Stimulated activated CD4-positive, alpha-beta T cell treated with anti-CD3 and anti-CD28 coated beads, Interleukin-15, amount 100 ng/mL, for 24 hours (primary cell): ENCODE data around the gene UBE2G1.

Experiments used
- DNase-seq: peaks from one replicate; pipeline ENCODE4 v3.0.0-alpha.2; 2020

UBE2G1 gene

DNA sequence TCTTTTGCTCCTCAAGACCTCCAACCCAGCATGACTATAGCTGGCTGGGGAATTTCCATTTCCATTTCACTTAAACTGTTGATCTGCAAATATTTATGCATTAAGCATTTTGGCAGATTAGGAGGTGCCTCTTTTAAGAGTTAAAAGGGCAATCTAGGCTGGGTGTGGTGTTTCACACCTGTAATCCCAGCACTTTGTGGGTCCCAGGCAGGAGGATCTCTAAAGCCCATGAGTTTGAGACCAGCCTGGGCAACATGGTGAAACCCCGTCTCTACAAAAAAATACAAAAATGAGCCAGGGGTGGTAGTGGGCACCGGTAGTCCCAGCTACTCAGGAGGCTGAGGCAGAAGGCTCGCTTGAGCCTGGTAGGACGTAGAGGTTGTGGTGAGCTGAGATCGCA is 119.8 kb downstream of the UBE2G1 start:
- no peak for DNase-seq

DNA sequence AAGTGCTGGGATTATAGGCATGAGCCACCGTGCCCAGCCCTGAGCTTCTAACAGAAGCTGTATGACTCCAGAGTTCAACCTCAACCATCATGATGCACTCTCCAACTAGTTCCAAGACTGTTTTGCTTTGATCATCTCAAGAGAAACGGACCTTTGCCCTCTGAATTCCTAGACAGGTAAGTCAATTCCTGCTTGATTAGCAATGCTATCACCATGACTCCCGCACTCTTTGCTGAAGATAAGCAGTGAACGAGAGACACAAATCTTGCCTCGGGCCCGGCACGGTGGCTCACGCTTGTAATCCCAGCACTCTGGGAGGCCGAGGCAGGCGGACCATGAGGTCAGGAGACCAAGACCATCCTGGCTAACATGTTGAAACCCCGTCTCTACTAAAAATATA is 124.9 kb downstream of the UBE2G1 start:
- DNase-seq: no peak

DNA sequence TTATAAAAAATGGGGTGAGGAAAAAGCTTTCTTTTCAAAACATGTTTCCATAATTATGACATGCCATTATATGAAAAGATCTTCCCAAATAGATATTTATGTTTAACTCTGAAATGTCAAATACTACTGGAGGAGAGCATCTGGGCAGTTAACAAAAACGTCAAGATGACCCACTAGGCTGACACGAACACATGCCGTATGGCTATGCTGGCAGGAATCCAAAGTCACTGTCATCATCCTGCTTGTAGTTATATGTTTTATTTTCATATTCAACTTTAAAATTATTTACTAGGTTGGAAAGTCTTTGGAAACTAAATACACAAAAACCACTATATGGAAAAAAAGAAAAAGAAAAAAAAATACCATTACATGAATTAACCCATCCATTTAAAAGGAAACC is 130.0 kb downstream of the UBE2G1 start:
- no peak for DNase-seq

DNA sequence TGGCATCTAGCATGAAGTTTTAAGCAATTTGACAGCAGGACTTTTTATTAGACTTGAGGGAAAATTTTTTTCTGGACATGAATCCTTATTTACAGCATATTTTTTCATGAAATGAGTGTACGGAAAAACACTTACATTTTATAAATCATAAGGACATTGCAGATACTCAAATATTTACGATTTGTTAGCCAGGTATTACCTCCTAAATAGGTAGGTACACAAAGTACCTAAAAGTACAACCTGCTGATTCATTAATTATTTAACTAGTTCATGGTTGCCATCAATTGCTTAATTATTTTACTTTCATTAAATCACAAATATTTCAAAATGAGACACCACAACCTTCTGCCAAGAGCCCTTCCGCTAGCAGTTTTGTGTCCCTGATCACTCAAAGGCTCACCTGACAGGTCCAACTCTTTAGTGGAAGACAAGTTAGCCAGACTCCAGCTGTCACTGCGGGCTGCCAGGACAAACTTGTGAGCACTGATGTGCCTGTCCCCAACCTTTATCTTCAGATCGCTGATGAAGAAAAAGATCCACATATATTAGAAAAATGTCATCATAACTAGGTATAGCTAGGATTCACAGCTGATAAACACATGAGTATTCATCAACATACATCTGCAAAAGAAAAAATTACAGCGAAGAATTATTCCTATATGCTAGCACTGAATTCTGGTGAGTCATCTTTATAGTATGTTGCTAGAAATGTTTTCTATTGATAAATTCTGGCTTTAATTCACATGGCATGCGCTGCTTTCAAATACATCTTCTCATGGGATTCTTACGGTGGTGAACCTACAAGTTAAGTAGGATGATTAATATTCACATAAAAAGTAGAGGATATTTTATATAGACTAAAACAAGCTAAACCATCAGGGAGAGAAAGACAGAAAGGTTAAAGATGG is 130.8 kb downstream of the UBE2G1 start:
- DNase-seq: no peak

DNA sequence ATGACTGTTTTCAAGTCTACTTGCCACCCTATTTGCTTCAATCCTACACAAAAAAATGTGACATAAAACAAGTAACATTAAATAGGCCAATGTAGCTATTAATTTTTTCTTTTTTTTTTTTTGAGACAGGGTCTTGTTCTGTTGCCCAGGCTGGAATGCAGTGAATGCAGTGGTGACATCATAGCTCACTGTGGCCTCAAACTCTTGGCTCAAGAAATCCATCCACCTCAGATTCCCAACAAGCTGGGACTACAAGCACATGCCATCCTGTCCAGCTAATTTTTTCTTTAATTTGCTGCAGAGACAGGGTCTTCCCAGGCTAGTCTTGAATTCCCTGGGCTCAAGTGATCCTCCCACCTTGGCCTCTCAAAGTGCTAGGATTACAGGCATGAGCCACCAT is 132.1 kb downstream of the UBE2G1 start:
- no peak for DNase-seq

DNA sequence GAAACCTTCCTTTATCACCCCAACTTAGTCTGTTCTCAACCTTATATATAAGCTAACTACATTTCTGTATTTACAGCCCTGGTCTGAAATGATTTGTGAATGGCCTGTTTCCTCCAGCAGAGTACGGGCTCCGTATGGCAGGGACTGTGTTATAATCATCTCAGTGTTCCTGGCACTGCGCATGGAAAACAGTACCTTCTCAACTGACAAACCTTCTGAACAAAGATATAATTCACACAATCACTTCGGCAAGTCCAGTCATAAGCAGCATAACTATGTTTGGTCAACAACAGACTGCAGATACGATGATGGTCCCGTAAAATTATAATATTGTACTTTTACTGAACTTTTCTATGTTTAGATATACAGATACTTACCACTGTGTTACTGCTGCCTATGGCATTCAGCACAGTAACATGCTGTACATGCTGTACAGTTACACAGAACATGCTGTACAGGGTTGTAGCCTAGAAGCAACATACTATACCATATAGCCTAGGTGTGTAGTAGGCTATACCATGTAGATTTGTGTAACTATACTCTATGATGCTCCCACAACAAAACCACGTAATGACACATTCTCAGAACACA is 132.7 kb downstream of the UBE2G1 start:
- DNase-seq: no peak

DNA sequence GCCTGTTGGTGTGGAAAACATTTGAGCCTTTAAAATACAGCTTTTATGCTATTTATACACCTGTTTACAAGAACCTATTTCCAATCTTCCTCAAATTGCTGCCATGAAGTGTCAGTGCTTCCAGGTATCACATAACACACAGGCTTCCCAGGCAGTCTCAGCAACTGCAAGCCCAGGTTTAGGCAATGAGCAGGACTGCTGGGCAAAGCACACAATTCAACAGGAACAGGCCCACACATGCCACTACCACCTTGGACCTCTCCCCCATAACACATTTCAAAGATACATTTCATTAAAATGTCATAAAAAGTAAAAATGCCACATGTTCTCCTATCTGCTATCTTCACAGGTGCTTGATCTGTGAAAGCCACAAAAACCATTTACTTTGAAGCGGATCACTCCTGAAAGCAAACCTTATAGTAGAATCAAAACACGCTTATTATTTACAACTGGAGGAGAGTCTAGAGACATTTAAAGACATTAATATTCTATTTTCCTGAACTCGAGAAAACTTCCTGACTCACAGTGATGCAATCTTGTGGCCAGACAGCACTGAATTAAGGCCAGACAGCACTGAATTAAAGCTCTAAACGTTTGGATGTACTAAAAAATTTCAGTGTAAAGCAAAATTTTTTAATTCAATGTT is 134.2 kb downstream of the UBE2G1 start:
- no peak for DNase-seq

DNA sequence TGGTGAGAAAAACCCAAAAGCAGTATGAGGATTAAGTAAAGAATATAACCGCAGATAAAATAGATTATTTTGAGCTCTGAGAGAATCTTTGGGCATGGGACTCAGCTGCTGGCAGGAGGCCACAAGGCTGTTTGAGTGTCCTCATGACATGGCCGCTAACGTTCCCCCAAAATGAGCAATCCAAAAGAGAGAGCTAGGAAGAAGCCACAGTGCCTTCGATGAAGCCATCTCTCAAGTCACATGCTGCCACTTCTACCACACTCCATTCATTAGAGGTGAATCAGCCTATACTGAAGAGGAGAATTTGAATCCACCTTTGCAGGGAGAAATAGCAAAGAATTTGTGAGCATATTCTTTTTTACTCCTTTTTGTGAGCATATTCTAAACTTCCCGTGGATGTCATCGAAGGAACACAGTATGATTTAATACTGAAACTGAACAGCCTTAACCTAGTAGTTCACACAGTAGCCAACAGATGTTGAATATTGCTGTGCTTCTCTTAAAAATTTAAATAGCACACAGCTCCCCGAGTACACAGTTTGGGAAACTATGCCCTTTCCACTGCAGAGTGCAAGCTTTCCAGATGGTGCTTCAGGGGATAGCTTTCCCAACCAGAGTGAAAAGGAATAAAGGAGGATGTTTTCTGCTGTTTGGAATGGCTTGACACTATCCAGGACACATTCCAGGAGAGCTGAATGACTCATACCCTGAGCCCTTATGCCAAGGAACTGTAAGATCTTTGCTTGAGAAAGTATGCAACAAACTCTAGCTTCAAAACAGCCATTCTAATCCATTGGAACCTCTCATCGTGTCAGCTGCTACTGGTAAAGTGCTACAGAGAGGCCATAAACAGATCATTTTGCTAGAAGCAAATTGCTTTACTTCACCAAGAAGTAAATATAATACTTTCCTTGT is 136.6 kb downstream of the UBE2G1 start:
- DNase-seq: no peak

DNA sequence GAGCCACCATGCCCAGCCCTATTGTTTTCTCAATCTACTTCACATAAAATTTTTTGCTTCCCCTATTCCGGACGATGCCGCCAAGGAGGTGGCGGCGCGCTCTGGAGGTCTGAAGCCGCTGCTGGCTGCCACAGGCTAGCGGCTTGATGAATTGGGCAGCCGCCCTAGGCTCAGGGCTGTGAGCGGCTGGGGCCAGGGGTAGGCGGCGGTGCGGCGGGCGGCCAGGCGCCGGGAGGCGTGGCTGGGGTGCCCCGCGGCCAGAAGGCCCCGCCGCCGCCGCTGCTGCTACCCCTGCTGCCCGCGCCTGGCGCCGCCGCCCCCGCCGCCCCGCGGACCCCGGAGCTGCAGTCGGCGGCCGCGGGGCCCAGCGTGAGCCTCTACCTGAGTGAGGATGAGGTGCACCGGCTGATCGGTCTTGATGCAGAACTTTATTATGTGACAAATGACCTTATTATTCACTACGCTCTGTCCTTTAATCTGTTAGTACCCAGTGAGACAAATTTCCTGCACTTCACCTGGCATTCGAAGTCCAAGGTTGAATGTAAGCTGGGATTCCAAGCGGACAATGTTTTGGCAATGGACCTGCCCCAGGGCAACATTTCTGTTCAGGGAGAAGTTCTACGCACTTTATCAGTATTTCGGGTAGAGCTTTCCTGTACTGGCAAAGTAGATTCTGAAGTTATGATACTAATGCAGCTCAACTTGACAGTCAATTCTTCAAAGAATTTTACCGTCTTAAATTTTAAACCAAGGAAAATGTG is 144.4 kb downstream of the UBE2G1 start:
- no peak for DNase-seq

DNA sequence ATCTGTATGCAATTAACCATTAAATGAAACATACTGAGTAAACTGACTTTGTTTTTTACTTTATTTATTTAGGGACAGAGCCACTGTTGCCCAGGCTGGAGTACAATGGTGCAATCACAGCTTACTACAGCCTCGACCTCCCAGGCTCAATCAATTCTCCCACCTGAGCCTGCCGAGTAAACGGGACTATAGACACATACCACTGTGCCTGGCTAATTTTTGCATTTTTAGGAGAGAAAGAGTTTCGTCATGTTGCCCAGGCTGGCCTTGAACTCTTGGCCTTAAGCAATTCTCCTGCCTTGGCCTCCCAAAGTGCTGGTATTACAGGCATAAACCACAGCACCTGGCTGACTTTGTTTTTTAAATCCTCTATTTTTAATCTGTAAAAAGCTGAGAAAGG is 145.3 kb downstream of the UBE2G1 start:
- no peak for DNase-seq

DNA sequence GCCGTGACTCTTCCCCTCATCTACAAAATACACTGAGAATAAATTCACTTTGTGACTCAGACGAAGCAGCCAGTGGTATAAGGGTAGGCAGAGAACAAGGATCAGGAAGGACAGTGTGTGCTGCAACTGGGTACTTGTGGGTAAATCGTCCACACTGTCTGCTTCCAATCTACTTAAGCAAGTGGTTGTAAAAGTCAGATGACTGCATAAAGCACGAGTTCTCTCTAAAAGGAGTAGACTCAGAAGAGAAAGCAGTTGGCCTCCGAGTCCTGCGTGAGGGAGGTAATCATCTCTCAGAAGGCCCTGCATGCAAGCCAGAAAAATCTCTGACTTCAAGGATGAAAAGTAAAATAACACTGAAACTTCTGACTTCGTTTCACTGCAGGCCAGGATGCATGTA is 145.8 kb downstream of the UBE2G1 start:
- no peak for DNase-seq
